H4 (cell line): Measurements from ENCODE around the gene C9orf57. TPM values are rescaled to one million over a fixed set of nuclear protein-coding genes. Genes with fewer than 3 reads are reported as not detected.
"Not testable (repeated sequence)": the region's sequence is repeated elsewhere in the genome, so short reads cannot be mapped to it uniquely, and the experiment has no call there.

Experiments
- DNase-seq: peaks from one replicate; pipeline ENCODE4 v3.0.0-alpha.2; 2015; ENCODE audit warnings: low spot score
- total RNA-seq: library from RNA; depleted of rRNA; stranded (reverse); fragments of >200 nt; shearing (Covaris generic); gene quantifications from 2 replicates; pipeline ENCODE4 v1.2.3, GENCODE V29; 2014; rRNA removed

The C9orf57 gene
- total RNA-seq, 1 experiment from 2014 or later: 0.31 TPM

DNA sequence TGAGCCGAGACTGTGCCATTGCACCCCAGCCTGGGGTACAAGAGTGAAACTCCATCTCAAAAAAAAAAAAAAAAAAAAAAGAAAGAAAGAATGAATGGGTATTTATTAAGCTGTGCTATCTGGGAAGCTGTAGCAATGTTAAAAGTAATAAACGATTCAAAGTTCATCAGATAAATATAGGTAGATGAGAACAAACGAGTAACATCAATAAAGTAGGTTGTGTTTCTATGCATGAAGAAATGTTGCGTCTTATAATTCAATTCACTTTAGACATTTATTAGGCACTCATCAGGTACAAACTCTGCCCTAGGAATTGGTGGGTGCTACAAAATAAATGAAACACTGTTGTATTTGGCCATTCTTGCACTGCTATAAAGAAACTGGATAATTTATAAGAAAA is 36.8 kb downstream of the C9orf57 start:
- no peak for DNase-seq

DNA sequence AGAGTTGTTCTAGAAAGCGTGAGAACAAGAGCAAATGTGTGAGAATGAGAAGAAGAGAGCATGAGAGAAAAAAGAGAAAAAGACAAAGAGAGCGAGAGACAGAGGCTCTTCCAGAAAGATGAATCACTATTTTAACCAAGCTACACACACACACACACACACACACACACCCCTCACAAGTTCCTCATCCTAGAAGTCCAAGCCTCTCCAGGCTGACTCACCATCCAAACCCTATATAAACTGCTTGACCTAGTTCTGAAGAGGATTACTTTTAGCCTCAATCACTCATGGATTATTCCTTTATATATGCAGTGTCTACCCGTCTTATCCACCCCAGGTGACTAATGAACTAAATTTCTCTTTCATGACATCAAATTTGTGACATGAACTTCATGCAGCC is 37.6 kb downstream of the C9orf57 start:
- peak; percentile 58 for DNase-seq

DNA sequence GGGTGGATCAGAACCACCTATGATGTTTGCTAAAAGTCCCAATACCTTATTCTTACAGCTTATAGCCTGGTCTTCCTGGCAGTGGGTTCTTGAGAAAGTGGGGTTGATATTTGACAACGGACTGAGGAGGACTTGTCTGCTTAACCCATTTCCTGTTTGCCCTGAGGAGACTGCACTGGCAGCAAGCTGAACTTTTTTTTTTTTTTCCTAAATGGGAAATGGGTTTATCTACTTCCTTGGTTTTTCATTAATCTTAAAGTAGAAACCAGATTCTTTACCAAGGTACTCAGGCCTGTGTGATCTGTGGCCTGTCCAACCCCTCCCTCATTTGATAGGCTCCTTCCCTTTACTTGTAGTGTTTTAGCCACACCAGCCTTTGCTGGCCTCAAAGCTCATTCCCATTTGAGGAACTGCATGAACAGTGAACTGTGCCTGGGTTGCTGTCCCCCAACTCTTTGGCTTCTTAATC is 47.1 kb downstream of the C9orf57 start:
- no peak for DNase-seq

DNA sequence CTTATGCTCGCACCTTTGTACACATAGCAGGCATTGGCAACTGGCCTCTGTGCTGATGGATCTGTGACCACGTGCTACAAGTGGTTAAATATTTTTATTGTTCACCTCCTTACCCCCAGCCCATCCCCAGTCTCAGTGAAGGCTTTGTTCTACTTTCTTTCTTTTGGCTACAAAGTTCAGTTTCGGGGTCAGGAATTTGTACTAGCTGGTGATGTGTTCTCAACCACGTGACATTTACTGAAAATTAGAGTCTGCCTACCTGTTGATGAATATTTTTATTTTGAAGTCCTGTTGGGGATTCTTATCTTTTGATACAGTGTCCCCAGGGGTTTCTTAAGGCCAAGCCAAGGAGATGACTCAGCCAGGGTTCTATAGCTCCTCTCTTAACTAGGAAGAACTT is 47.8 kb downstream of the C9orf57 start:
- no peak for DNase-seq

DNA sequence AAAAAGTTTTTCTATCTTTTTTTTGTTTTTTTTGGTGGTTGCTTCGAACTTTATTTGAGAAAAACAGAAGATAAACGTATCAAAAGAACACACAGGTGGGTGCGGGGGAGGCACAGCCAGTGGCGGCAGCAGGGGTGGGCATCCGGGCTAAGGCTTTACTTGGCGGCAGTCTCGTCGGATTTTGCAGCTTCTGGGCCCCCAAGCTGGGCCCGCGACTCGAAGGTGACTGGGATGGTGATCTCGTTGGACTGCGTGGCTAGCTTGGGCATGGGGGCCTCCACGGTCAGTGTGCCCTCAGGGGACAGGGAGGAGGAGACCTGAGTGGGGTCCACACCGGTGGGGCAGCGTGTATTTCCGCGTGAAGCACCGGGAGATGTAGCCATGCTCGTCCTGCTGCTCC is 52.7 kb downstream of the C9orf57 start:
- DNase-seq: not testable (repeated sequence)

DNA sequence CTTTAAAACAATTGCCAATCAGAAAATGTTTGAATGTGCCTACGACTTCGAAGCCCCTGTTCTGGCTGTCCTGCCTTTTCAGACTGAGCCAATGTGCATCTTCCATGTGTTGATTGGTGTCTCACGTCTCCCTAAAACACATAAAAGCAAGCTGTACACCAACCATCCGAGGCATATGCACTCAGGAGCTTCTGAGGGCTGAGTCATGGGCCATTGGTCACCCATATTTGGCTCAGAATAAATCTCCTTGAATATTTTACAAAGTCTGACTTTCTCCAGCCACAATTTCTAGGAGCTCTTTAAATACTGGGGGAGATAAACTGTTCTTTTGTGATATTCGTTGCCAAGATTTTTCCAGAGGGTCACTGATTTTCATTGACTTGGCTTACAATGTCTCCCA is 53.9 kb downstream of the C9orf57 start:
- no peak for DNase-seq

DNA sequence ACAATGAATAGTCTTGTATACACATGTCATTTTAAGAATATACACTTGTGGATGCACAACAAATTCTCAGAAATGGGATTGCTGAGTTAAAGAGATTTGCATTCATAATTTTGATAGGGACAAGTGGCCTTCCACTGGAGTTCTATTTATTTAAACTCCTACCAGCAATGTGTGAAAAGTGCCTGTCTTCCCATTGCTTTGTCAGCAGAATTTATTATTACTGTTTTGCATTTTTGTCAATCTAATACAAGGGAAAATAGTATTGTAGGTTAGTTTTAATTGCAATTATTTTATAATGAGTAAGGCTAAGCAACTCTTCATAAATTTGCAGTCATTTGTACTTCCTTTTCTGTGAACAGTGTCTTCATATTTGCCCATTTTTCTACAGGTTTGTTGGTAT is 55.0 kb downstream of the C9orf57 start:
- DNase-seq: no peak

Other genes with a start within 250 kb of the C9orf57 start
- gene ABHD17B, start 149.4 kb downstream of the C9orf57 start, total RNA-seq: 32.3 and 35.7 TPM in 2 replicates
- 10.8 and 16.6 TPM in 2 replicates for gene C9orf85, start 149.0 kb downstream of the C9orf57 start, total RNA-seq
- gene GDA, start 88.8 kb upstream of the C9orf57 start, total RNA-seq: 3.7 and 4.4 TPM in 2 replicates